Astrocyte (in vitro differentiated cells and primary cell): ENCODE data around the gene BPHL.
"Not testable (repeated sequence)": the region's sequence is repeated elsewhere in the genome, so short reads cannot be mapped to it uniquely, and the experiment has no call there.

ENCODE experiments used
- EZH2 ChIP-seq: IDR thresholded peaks from 2 replicates; pipeline ENCODE4 v1.6.1; 2012; ENCODE audit warnings: mild to moderate bottlenecking, low read length, inconsistent platforms; ENCODE audit not compliant: insufficient read depth
- TF ChIP-seq, protein P1 (sequence below): IDR thresholded peaks from 2 replicates; pipeline ENCODE4 v1.5.1; 2011; ENCODE audit warnings: low read depth, mild to moderate bottlenecking, inconsistent platforms, low read length, moderate library complexity; ENCODE audit not compliant: insufficient read depth

DNA sequence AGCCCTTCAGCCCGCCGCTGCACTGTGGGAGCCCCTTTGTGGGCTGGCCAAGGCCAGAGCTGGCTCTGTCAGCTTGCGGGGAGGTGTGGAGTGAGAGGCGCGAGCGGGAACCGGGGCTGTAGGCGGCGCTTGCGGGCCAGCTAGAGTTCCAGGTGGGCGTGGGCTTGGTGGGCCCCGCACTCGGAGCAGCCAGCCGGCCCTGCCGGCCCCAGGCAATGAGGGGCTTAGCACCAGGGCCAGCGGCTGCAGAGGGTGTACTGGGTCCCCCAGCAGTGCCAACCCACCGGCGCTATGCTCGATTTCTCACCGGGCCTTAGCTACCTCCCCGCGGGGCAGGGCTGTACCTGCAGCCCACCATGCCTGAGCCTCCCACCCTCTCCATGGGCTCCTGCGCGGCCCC, 52.2 kb downstream of the BPHL start:
- TF ChIP-seq, protein P1, sequence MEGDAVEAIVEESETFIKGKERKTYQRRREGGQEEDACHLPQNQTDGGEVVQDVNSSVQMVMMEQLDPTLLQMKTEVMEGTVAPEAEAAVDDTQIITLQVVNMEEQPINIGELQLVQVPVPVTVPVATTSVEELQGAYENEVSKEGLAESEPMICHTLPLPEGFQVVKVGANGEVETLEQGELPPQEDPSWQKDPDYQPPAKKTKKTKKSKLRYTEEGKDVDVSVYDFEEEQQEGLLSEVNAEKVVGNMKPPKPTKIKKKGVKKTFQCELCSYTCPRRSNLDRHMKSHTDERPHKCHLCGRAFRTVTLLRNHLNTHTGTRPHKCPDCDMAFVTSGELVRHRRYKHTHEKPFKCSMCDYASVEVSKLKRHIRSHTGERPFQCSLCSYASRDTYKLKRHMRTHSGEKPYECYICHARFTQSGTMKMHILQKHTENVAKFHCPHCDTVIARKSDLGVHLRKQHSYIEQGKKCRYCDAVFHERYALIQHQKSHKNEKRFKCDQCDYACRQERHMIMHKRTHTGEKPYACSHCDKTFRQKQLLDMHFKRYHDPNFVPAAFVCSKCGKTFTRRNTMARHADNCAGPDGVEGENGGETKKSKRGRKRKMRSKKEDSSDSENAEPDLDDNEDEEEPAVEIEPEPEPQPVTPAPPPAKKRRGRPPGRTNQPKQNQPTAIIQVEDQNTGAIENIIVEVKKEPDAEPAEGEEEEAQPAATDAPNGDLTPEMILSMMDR = not testable (repeated sequence)
- not testable (repeated sequence) for TF ChIP-seq EZH2
